A673 (cell line): ENCODE results near the gene ZDHHC19.

Experiments used
- EZH2 ChIP-seq: fragments of 200-600 bp; sonication (generic); IDR thresholded peaks from 2 replicates; pipeline ENCODE4 v1.6.1; 2017; ENCODE audit warnings: borderline replicate concordance, low read depth, mild to moderate bottlenecking, mixed read lengths, antibody characterized with exemption, low read length; ENCODE audit not compliant: poor library complexity, severe bottlenecking
- TF ChIP-seq, protein P1 (sequence below): fragments of 300-800, 200-600 bp; sonication (generic); conservative IDR thresholded peaks from 2 replicates; pipeline ENCODE4 v1.5.1; 2017; ENCODE audit warnings: low read depth, mild to moderate bottlenecking, antibody characterized with exemption, low read length, moderate library complexity, mixed read lengths

DNA sequence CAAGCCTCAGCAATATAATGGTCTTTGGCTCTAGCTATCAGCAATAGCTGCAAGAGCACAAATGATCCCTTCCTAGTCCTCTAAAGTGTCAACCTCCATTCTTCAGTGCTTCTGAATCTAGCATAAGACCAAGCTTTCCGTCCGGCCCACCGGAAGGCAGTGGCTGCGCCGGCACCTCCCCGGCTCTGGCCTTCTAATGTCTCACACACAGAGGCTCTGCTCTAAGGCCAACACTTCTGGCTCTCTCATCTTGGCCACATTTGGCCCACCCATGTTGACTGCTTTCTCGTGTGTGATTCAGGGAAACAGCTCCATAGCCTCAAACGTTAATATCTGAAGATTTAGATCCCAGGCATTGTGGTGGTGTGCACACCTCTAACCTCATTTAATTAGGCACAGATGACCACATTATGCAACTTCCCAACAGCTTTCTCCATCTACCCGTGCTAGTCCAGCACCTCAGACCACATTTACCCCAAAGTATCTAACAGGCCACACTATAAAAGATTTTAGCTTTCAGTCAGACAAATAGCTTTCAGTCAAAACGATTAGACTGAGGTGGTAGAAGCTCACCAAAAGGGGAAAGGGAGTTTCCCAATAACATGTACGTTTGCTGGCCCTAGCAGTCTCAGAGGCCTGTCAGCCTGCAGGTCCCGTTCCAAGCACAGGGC, 24.4 kb upstream of the ZDHHC19 start:
- TF ChIP-seq, protein P1, sequence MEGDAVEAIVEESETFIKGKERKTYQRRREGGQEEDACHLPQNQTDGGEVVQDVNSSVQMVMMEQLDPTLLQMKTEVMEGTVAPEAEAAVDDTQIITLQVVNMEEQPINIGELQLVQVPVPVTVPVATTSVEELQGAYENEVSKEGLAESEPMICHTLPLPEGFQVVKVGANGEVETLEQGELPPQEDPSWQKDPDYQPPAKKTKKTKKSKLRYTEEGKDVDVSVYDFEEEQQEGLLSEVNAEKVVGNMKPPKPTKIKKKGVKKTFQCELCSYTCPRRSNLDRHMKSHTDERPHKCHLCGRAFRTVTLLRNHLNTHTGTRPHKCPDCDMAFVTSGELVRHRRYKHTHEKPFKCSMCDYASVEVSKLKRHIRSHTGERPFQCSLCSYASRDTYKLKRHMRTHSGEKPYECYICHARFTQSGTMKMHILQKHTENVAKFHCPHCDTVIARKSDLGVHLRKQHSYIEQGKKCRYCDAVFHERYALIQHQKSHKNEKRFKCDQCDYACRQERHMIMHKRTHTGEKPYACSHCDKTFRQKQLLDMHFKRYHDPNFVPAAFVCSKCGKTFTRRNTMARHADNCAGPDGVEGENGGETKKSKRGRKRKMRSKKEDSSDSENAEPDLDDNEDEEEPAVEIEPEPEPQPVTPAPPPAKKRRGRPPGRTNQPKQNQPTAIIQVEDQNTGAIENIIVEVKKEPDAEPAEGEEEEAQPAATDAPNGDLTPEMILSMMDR: no peak
- no peak for TF ChIP-seq EZH2
